GM23248 (cell line): Measurements from ENCODE around the gene QRFPR.

ENCODE experiments used
- EZH2 ChIP-seq: fragments of 200-600 bp; sonication (generic); IDR thresholded peaks from 2 replicates; pipeline ENCODE4 v1.6.1; 2018; ENCODE audit warnings: antibody characterized with exemption, mild to moderate bottlenecking; ENCODE audit not compliant: insufficient read depth, poor library complexity, severe bottlenecking
- EZH2phosphoT487 ChIP-seq: fragments of 200-600 bp; sonication (generic); IDR thresholded peaks from 2 replicates; pipeline ENCODE4 v1.6.1; 2018; ENCODE audit warnings: antibody characterized with exemption, moderate library complexity, mild to moderate bottlenecking, low read depth; ENCODE audit not compliant: insufficient read depth

GRCh38 chr4:121299367-121299766, 81.5 kb downstream of the QRFPR start:
- TF ChIP-seq EZH2, result no peak
- TF ChIP-seq EZH2phosphoT487, result no peak
